Sigmoid colon (tissue), 4 donors: ENCODE results near the gene FANCE.

Source experiments
- EP300 ChIP-seq, 4 donors: sonication (generic); formaldehyde crosslinking; IDR thresholded peaks; one replicate each; pipeline ENCODE4 v1.6.1; 2017; ENCODE audit warnings: antibody characterized with exemption in 4 of 4
- POLR2A ChIP-seq, 2 donors: fragments of 450-650 bp; IDR thresholded peaks; one replicate each; pipeline ENCODE4 v1.6.1; 2016; ENCODE audit warnings: antibody characterized with exemption in 2 of 2, mild to moderate bottlenecking in 2 of 2, moderate library complexity in 2 of 2
- TF ChIP-seq, protein P1 (sequence below), 4 experiments: fragments of 450-650 bp in 3 of 4; fragments of 200-600 bp in 1 of 4; IDR thresholded peaks; one replicate each; pipeline ENCODE4 v1.5.1; 2016 to 2019; ENCODE audit warnings: antibody characterized with exemption in 4 of 4, mild to moderate bottlenecking in 3 of 4, moderate library complexity in 2 of 4

DNA sequence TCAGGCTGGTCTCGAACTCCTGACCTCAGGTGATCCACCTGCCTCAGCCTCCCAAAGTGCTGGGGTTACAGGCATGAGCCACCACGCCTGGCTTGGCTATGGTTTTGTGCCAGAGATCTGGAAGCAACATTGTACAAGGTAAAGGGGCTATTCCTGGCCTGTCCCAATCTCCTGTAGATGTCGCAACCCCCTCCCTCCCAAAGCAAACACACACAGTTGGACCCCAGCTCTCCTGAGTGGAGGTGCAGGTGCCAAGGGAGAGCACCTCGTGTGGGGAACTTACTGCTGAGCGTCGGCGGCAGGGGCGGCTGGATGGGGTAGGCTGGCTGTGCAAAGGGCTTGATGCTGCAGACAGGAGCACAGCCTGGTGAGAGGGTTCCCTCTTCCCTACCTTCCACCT lies 24.9 kb downstream of the FANCE start:
- TF ChIP-seq, protein P1, sequence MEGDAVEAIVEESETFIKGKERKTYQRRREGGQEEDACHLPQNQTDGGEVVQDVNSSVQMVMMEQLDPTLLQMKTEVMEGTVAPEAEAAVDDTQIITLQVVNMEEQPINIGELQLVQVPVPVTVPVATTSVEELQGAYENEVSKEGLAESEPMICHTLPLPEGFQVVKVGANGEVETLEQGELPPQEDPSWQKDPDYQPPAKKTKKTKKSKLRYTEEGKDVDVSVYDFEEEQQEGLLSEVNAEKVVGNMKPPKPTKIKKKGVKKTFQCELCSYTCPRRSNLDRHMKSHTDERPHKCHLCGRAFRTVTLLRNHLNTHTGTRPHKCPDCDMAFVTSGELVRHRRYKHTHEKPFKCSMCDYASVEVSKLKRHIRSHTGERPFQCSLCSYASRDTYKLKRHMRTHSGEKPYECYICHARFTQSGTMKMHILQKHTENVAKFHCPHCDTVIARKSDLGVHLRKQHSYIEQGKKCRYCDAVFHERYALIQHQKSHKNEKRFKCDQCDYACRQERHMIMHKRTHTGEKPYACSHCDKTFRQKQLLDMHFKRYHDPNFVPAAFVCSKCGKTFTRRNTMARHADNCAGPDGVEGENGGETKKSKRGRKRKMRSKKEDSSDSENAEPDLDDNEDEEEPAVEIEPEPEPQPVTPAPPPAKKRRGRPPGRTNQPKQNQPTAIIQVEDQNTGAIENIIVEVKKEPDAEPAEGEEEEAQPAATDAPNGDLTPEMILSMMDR (IDR thresholded peaks at IDR 0.05) = no peak
- TF ChIP-seq POLR2A (IDR thresholded peaks at IDR 0.05) = no peak
- TF ChIP-seq EP300 (IDR thresholded peaks at IDR 0.05) = no peak
